Measurements from ENCODE around the gene CA10.

The CA10 gene

DNA sequence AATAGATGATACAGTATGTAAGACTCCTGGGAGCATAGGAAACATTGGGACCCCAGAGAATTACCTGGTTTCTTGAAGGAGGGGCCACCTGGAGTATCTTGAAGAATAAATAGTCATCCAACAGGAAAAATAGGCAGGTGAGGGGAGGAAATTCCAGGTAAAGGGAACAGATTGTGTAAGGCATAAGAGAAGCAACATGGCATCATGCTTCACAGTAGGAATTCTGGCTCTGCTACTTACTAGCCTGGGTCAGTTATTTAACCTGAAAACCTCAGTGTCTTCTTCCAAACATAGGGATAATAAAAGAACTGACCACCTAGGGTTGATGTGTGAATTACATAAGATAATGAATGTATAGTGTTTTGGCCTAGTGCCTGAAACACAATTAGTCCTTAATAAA lies 122.1 kb downstream of the CA10 start:
- no peaks in the 10 kb centered on the region for H3K79me2 ChIP-seq (ENCODE audit: insufficient read depth, low read depth)
- TF ChIP-seq, protein P1, sequence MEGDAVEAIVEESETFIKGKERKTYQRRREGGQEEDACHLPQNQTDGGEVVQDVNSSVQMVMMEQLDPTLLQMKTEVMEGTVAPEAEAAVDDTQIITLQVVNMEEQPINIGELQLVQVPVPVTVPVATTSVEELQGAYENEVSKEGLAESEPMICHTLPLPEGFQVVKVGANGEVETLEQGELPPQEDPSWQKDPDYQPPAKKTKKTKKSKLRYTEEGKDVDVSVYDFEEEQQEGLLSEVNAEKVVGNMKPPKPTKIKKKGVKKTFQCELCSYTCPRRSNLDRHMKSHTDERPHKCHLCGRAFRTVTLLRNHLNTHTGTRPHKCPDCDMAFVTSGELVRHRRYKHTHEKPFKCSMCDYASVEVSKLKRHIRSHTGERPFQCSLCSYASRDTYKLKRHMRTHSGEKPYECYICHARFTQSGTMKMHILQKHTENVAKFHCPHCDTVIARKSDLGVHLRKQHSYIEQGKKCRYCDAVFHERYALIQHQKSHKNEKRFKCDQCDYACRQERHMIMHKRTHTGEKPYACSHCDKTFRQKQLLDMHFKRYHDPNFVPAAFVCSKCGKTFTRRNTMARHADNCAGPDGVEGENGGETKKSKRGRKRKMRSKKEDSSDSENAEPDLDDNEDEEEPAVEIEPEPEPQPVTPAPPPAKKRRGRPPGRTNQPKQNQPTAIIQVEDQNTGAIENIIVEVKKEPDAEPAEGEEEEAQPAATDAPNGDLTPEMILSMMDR (conservative IDR thresholded peaks at IDR 0.05; ENCODE audit: low read depth, low read length), result no peak
- H3K4me1 ChIP-seq (ENCODE audit: low read depth, poor library complexity, severe bottlenecking), result no peaks in the 10 kb centered on the region
- no peak overlapping the region for H3K4me3 ChIP-seq (IDR thresholded peaks at IDR 0.05; ENCODE audit: insufficient read depth, low read depth, low read length)
- H3K9ac ChIP-seq, result no peak overlapping the region
- no peak overlapping the region for H3K27ac ChIP-seq
- H3K4me2 ChIP-seq, result no peak overlapping the region
- no peaks in the 10 kb centered on the region for H3K27me3 ChIP-seq (ENCODE audit: insufficient read depth, low read depth)
- H3K36me3 ChIP-seq (ENCODE audit: insufficient read depth), result no peaks in the 10 kb centered on the region
- H4K20me1 ChIP-seq (ENCODE audit: insufficient read depth), result no peaks in the 10 kb centered on the region
- no peak overlapping the region for H2AFZ ChIP-seq (ENCODE audit: low read depth)

DNA sequence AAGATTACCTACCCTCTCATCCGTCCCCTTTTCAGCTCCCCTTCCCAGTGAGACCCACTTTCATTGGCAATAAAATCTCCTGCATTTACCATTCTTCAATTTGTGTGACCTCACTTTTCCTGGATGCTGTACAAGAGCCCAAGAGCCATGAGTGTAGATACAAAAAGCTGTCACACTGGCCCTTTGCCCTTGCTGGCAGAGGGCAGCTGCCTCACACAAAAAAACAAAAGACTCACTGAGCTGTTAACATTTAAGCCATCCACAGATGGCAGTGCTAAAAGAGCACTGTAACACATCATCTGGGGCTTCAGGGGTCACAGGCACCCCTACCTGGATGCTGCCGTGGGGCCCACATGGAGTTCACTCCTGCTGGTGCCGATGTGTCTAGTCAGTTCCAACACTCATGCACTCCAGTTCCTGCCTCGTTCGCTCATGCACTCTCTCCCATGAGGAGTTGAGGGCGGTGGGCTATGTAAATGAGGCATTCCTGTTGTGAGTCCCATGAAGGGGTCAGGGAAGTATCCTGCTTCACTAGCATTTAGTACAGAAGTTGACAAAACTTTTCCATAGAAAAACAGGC lies 123.1 kb downstream of the CA10 start:
- no peaks in the 10 kb centered on the region for H3K79me2 ChIP-seq (ENCODE audit: insufficient read depth, low read depth)

DNA sequence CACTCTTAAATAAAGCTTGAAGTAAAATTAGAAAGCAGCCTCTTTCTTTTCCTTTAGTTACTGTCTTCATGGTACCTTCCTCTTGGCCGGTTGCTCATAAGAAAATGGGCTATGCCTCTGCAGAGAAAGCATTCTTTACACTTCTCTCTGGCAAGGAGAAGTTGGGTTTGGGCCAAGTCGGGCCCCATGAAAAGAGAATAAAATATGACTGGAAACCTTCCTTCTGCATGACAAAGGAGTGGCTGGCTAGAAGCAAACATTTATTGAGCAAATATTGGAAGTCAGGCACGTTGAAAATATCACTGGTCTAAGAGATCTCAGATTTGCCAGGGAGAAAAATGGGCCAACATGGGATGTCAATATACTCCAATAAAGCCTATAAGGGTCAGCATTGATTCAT lies 126.1 kb downstream of the CA10 start:
- H3K27ac ChIP-seq, result no peak overlapping the region
- no peaks in the 10 kb centered on the region for H3K27me3 ChIP-seq (ENCODE audit: insufficient read depth, low read depth)
- no peaks in the 10 kb centered on the region for H3K4me1 ChIP-seq (ENCODE audit: low read depth, poor library complexity, severe bottlenecking)
- no peaks in the 10 kb centered on the region for H4K20me1 ChIP-seq (ENCODE audit: insufficient read depth)
- H3K4me2 ChIP-seq, result no peak overlapping the region
- no peaks in the 10 kb centered on the region for H3K36me3 ChIP-seq (ENCODE audit: insufficient read depth)
- H3K9ac ChIP-seq, result no peak overlapping the region
- H3K4me3 ChIP-seq (IDR thresholded peaks at IDR 0.05; ENCODE audit: insufficient read depth, low read depth, low read length), result no peak overlapping the region
- TF ChIP-seq, protein P1 (conservative IDR thresholded peaks at IDR 0.05; ENCODE audit: low read depth, low read length), result no peak
- H2AFZ ChIP-seq (ENCODE audit: low read depth), result no peak overlapping the region
- H3K79me2 ChIP-seq (ENCODE audit: insufficient read depth, low read depth), result no peaks in the 10 kb centered on the region

More for the DNA sequence above, 123.1 kb downstream of the CA10 start:
- Histone ChIP-seq H3K36me3 (ENCODE audit: insufficient read depth) (no peaks in the 10 kb centered on the region), H3K9ac (no peak overlapping the region), H3K27ac (no peak overlapping the region), H3K4me3 (IDR thresholded peaks at IDR 0.05; ENCODE audit: insufficient read depth, low read depth, low read length) (no peak overlapping the region), H4K20me1 (ENCODE audit: insufficient read depth) (no peaks in the 10 kb centered on the region), H3K27me3 (ENCODE audit: insufficient read depth, low read depth) (no peaks in the 10 kb centered on the region), H2AFZ (ENCODE audit: low read depth) (no peak overlapping the region), H3K4me1 (ENCODE audit: low read depth, poor library complexity, severe bottlenecking) (no peaks in the 10 kb centered on the region), H3K4me2 (no peak overlapping the region)
- TF ChIP-seq, protein P1 (conservative IDR thresholded peaks at IDR 0.05; ENCODE audit: low read depth, low read length), result no peak

DNA sequence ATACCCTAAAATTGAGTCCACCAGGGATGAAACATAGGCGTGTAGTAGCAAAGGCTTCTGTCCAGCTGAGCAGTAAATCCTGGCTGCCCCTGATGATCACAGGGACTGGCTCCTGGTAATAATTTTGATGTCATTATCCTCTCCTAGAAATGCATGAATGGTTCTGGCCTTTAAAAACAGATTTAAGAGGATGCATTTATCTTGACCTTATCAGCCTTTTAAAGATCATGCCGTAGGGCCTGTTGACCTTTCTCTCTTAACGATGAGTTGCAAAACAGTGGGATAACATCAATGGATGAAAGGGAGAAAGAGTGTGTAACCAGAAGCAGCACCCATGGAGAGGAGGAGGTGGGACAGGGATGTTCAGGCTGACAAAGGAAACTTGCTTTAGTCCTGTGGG lies 128.5 kb downstream of the CA10 start:
- Histone ChIP-seq H2AFZ (ENCODE audit: low read depth) (no peak overlapping the region), H3K4me1 (ENCODE audit: low read depth, poor library complexity, severe bottlenecking) (no peaks in the 10 kb centered on the region), H3K27ac (no peak overlapping the region), H3K79me2 (ENCODE audit: insufficient read depth, low read depth) (no peaks in the 10 kb centered on the region), H3K4me2 (no peak overlapping the region), H3K9ac (no peak overlapping the region), H4K20me1 (ENCODE audit: insufficient read depth) (no peaks in the 10 kb centered on the region), H3K36me3 (ENCODE audit: insufficient read depth) (no peaks in the 10 kb centered on the region), H3K4me3 (IDR thresholded peaks at IDR 0.05; ENCODE audit: insufficient read depth, low read depth, low read length) (no peak overlapping the region), H3K27me3 (ENCODE audit: insufficient read depth, low read depth) (no peaks in the 10 kb centered on the region)
- TF ChIP-seq, protein P1 (conservative IDR thresholded peaks at IDR 0.05; ENCODE audit: low read depth, low read length), result no peak
